Progenitor cell of endocrine pancreas (in vitro differentiated cells): ENCODE measurements around the gene TMEM35A. TPM values are rescaled to one million over a fixed set of nuclear protein-coding genes. Genes with fewer than 3 reads are reported as not detected.

Experiments
- DNase-seq: peaks from one replicate; pipeline ENCODE4 v3.0.0; 2021; ENCODE audit warnings: low spot score; ENCODE audit not compliant: unreplicated experiment
- H3K27ac Mint-ChIP-seq: 2 replicates; pipeline ENCODE4 v1.8.0; 2021; ENCODE audit warnings: mild to moderate bottlenecking, moderate library complexity, mixed read lengths
- H3K27me3 Mint-ChIP-seq: 2 replicates; pipeline ENCODE4 v1.8.0; 2021; ENCODE audit warnings: mixed read lengths
- H3K36me3 Mint-ChIP-seq: 2 replicates; pipeline ENCODE4 v1.8.0; 2022; ENCODE audit warnings: mixed read lengths; ENCODE audit not compliant: insufficient read depth
- H3K4me1 Mint-ChIP-seq: 2 replicates; pipeline ENCODE4 v1.8.0; 2021; ENCODE audit warnings: low read depth, mixed read lengths
- H3K4me3 Mint-ChIP-seq: 2 replicates; pipeline ENCODE4 v1.8.0; 2021; ENCODE audit warnings: low read depth, mild to moderate bottlenecking, moderate library complexity, mixed read lengths
- H3K9me3 Mint-ChIP-seq: 2 replicates; pipeline ENCODE4 v1.8.0; 2021; ENCODE audit warnings: low read depth, mixed read lengths
- long read RNA-seq: library from polyadenylated mRNA; unstranded; transcript quantifications from one replicate; pipeline ENCODE4 v2.0.0, GENCODE V29; 2020
- total RNA-seq: library from RNA; stranded (reverse); gene quantifications from 2 replicates; pipeline ENCODE4 v1.2.1, GENCODE V29; 2021
- TF ChIP-seq, protein P1 (sequence below): fragments of 200-600 bp; sonication (generic); IDR thresholded peaks from one replicate; pipeline ENCODE4 v1.5.0; 2021; ENCODE audit warnings: antibody characterized with exemption, mild to moderate bottlenecking; ENCODE audit not compliant: unreplicated experiment

The TMEM35A gene
- total RNA-seq: 5.8 and 7.6 TPM in 2 replicates
- long read RNA-seq, transcript TMEM35A-201 (2 exons, 2,195 nt): major isoform, 24 of 24 reads
- long read RNA-seq, partial matches to known transcripts: 0 of 24 reads
- long read RNA-seq, other reads (novel, unspliced or antisense): 0 of 24 reads

DNA sequence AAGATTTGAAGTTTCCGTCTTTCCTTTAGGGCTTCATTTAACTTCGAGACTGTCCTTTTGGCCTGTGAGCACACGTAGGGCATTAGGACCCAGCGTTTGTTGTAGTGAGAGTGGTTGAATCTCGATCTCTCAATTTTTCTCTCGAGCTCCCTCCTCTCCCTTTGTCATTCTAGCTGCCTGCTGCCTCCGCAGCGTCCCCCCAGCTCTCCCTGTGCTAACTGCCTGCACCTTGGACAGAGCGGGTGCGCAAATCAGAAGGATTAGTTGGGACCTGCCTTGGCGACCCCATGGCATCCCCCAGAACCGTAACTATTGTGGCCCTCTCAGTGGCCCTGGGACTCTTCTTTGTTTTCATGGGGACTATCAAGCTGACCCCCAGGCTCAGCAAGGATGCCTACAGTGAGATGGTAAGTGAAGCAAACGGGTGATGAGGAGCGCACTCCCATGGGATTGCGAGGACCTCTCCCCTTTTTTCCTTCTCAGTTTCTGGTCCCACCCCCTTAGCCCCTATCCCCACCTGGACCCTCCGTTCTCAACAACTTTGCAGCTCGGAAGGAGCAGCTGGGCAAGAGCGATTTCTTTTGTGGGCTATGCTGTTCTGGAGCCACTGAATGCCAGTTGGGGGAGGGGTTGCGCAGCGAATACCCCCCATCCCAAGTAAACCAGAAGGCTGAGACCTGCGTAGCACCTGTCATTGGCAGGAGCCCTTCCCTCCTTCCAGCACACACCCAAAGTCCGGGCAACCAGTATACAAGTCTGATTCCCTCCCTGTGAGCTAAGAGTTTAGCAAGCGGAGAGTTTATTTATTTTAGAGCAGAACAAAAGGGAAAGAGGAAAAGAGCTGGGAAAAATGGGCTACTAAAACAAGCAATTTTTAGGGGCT is at the start of gene TMEM35A:
TSS of gene TMEM35A (plus strand) at position 164 of the 883 bp plus-strand sequence. CDS start at position 288, 124 bp downstream.
- peak within 1 kb of the TSS; percentile 42 for H3K27ac Mint-ChIP-seq
- peaks cover 7% of the 10 kb centered on the region for H3K4me1 Mint-ChIP-seq
- TF ChIP-seq, protein P1, sequence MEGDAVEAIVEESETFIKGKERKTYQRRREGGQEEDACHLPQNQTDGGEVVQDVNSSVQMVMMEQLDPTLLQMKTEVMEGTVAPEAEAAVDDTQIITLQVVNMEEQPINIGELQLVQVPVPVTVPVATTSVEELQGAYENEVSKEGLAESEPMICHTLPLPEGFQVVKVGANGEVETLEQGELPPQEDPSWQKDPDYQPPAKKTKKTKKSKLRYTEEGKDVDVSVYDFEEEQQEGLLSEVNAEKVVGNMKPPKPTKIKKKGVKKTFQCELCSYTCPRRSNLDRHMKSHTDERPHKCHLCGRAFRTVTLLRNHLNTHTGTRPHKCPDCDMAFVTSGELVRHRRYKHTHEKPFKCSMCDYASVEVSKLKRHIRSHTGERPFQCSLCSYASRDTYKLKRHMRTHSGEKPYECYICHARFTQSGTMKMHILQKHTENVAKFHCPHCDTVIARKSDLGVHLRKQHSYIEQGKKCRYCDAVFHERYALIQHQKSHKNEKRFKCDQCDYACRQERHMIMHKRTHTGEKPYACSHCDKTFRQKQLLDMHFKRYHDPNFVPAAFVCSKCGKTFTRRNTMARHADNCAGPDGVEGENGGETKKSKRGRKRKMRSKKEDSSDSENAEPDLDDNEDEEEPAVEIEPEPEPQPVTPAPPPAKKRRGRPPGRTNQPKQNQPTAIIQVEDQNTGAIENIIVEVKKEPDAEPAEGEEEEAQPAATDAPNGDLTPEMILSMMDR: no peak
- H3K4me3 Mint-ChIP-seq: peak within 1 kb of the TSS; percentile 83
- H3K9me3 Mint-ChIP-seq: peaks cover 7% of the 10 kb centered on the region
- H3K27me3 Mint-ChIP-seq: peaks cover 3% of the 10 kb centered on the region
- no peak for DNase-seq
- no peaks in the 10 kb centered on the region for H3K36me3 Mint-ChIP-seq

DNA sequence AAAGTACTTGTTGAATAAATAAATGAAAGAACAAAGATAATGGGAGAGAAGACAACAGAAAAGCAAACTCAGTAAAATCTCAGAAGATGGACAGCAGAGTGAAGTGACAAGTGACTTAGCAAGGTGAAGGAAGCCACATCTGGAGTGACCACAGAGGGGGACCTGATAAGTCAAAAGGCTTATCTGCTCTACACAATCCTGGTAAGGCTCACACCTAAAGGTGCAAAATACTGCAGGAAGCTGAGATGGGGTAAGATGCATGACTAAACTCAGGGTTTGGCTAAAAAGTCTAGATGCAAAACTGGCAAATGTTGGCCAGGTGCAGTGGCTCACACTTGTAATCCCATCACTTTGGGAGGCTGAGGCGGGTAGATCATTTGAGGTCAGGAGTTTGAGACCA is 49.0 kb upstream of the TMEM35A start:
- TF ChIP-seq, protein P1: no peak
- Mint-ChIP-seq H3K36me3 (peaks cover 21% of the 10 kb centered on the region), H3K4me1 (no peaks in the 10 kb centered on the region), H3K9me3 (peaks cover 22% of the 10 kb centered on the region), H3K27ac (no peak overlapping the region), H3K27me3 (no peaks in the 10 kb centered on the region), H3K4me3 (no peak overlapping the region)
- no peak for DNase-seq

DNA sequence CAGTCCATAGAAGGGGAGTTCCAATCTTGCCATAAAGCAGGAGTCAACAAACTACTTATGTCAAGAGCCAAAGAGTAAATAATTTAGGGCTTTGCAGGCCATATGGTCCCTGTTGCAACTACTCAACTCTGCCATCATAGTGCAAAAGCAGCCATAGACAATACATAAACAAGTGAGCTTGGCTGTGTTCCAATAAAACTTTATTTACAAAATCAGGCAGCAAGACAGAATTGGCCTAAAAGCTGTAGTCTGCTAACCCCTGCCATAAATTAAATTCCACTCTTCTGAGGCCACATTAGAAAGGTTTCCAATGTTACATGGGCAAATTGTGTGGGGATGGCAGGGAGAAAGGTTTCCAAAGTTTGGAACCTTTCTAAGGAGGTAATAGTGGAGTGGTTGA is 41.4 kb upstream of the TMEM35A start:
- Mint-ChIP-seq H3K9me3 (peaks cover 10% of the 10 kb centered on the region), H3K27me3 (no peaks in the 10 kb centered on the region), H3K36me3 (peaks cover 11% of the 10 kb centered on the region), H3K27ac (no peak overlapping the region), H3K4me3 (no peak overlapping the region), H3K4me1 (no peaks in the 10 kb centered on the region)
- TF ChIP-seq, protein P1: no peak
- no peak for DNase-seq

- TF ChIP-seq, protein P1: no peak
- H3K4me3 Mint-ChIP-seq: no peak overlapping the region
- no peaks in the 10 kb centered on the region for H3K4me1 Mint-ChIP-seq
- H3K36me3 Mint-ChIP-seq: peaks cover 14% of the 10 kb centered on the region
- no peak overlapping the region for H3K27ac Mint-ChIP-seq
- no peak for DNase-seq
- peaks cover 12% of the 10 kb centered on the region for H3K9me3 Mint-ChIP-seq
- H3K27me3 Mint-ChIP-seq: no peaks in the 10 kb centered on the region
Measured at GRCh38 chrX:101040197-101040596, 38.5 kb upstream of the TMEM35A start.

DNA sequence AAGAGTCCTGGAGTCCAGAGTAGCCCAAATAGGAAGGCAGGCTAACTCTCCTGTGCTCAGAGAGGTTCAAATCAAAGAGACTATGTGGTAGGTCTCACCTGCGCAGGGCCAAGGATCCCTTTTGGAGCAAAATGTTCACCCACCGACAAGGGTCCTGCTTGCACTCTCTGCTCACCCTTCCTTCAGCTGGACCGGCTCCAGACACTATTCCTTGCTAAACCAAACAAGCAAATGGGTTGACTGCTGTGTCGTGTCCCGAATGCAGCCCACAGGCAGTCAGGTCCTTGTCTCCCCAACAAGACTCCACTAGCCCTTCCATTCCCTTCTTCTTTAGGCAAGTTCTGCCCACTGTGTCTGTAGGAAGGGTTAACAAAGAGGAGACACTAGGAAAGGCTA is 27.5 kb upstream of the TMEM35A start:
- no peak for DNase-seq
- TF ChIP-seq, protein P1: no peak
- Mint-ChIP-seq H3K4me1 (no peaks in the 10 kb centered on the region), H3K27ac (peak overlapping the region; percentile 96), H3K27me3 (no peaks in the 10 kb centered on the region), H3K9me3 (peaks cover 8% of the 10 kb centered on the region), H3K4me3 (peak overlapping the region; percentile 90), H3K36me3 (peaks cover 3% of the 10 kb centered on the region)
